HCT116 (cell line): ENCODE data around the gene MBTPS1.

Experiments used
- CEBPB ChIP-seq: IDR thresholded peaks from 2 replicates; pipeline ENCODE4 v1.6.1; 2012; ENCODE audit warnings: low read depth
- CTCF ChIP-seq, 3 experiments: fragments of 200-600 bp in 1 of 3; sonication (generic) in 1 of 3; IDR thresholded peaks in 2 of 3; conservative IDR thresholded peaks in 1 of 3; 2 replicates each; pipeline ENCODE4 v1.5.1; 2012 to 2017; ENCODE audit warnings: low read depth in 2 of 3, low read length in 2 of 3, antibody characterized with exemption in 1 of 3, borderline replicate concordance in 1 of 3, control low read depth in 1 of 3, mild to moderate bottlenecking in 1 of 3, mixed read lengths in 1 of 3, mixed run types in 1 of 3, moderate library complexity in 1 of 3; ENCODE audit not compliant: insufficient read depth in 1 of 3
- EZH2 ChIP-seq: fragments of 200-600 bp; sonication (generic); IDR thresholded peaks from 2 replicates; pipeline ENCODE4 v1.6.1; 2017; ENCODE audit warnings: antibody characterized with exemption, mixed run types
- JUND ChIP-seq: IDR thresholded peaks from 2 replicates; pipeline ENCODE4 v1.6.1; 2012
- MAX ChIP-seq: IDR thresholded peaks from 2 replicates; pipeline ENCODE4 v1.6.1; 2012
- POLR2A ChIP-seq: IDR thresholded peaks from 2 replicates; pipeline ENCODE4 v1.7.0; 2011; ENCODE audit warnings: borderline replicate concordance; ENCODE audit not compliant: insufficient read depth, insufficient read length; ENCODE audit errors: extremely low read depth
- POLR2AphosphoS5 ChIP-seq: IDR thresholded peaks from 2 replicates; pipeline ENCODE4 v1.6.1; 2011; ENCODE audit warnings: mild to moderate bottlenecking, low read depth, low read length, moderate library complexity
- RAD21 ChIP-seq: IDR thresholded peaks from 2 replicates; pipeline ENCODE4 v1.6.1; 2012; ENCODE audit warnings: low read depth, mild to moderate bottlenecking
- TCF7L2 ChIP-seq: IDR thresholded peaks from 2 replicates; pipeline ENCODE4 v1.7.0; 2011; ENCODE audit warnings: borderline replicate concordance, inconsistent platforms; ENCODE audit not compliant: insufficient read depth, insufficient read length; ENCODE audit errors: extremely low read depth
- TF ChIP-seq, protein P1 (sequence below): IDR thresholded peaks from 2 replicates; pipeline ENCODE4 v1.6.1; 2012; ENCODE audit warnings: low read depth

- TF ChIP-seq RAD21 (peak; percentile 78), CTCF (IDR thresholded peaks at IDR 0.05 in 2 of 3, conservative IDR thresholded peaks at IDR 0.05 in 1 of 3; ENCODE audit: borderline replicate concordance in 1 of 3, insufficient read depth in 1 of 3, low read depth in 2 of 3, low read length in 2 of 3) (peak; percentile 79 to 86 (median 81)), EZH2 (no peak), MAX (no peak), TCF7L2 (no peak), CEBPB (no peak), POLR2AphosphoS5 (no peak), POLR2A (no peak), JUND (no peak)
- TF ChIP-seq, protein P1, sequence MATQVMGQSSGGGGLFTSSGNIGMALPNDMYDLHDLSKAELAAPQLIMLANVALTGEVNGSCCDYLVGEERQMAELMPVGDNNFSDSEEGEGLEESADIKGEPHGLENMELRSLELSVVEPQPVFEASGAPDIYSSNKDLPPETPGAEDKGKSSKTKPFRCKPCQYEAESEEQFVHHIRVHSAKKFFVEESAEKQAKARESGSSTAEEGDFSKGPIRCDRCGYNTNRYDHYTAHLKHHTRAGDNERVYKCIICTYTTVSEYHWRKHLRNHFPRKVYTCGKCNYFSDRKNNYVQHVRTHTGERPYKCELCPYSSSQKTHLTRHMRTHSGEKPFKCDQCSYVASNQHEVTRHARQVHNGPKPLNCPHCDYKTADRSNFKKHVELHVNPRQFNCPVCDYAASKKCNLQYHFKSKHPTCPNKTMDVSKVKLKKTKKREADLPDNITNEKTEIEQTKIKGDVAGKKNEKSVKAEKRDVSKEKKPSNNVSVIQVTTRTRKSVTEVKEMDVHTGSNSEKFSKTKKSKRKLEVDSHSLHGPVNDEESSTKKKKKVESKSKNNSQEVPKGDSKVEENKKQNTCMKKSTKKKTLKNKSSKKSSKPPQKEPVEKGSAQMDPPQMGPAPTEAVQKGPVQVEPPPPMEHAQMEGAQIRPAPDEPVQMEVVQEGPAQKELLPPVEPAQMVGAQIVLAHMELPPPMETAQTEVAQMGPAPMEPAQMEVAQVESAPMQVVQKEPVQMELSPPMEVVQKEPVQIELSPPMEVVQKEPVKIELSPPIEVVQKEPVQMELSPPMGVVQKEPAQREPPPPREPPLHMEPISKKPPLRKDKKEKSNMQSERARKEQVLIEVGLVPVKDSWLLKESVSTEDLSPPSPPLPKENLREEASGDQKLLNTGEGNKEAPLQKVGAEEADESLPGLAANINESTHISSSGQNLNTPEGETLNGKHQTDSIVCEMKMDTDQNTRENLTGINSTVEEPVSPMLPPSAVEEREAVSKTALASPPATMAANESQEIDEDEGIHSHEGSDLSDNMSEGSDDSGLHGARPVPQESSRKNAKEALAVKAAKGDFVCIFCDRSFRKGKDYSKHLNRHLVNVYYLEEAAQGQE, result no peak
Observed at GRCh38 chr16:84065536-84066132, 51.1 kb downstream of the MBTPS1 start.
